ENCODE measurements around the gene THAP12. TPM values are rescaled to one million over a fixed set of nuclear protein-coding genes. Genes with fewer than 3 reads are reported as not detected.

THAP12 gene
- total and polyA plus RNA-seq, 2 of the 13 experiments (the other 11 are each of a cell fraction or from before 2014, with no cell fraction given), result 18.8 to 51.3 TPM

GRCh38 chr11:76397383-76397782 lies 16.5 kb upstream of the THAP12 start (continued):
- no peak for TF ChIP-seq HOMEZ (CRISPR knock-in tag; IDR thresholded peaks at IDR 0.05; ENCODE audit: low read depth)
- TF ChIP-seq CERS6 (CRISPR knock-in tag; IDR thresholded peaks at IDR 0.05), result no peak
- TF ChIP-seq RBFOX2 (IDR thresholded peaks at IDR 0.05; ENCODE audit: low read depth, low read length), result no peak

- no TSS peak for BruUV-seq (replicated peaks)
- Histone ChIP-seq H2AFZ (ENCODE audit: low read length) (no peak overlapping the region), H4K20me1 (ENCODE audit: insufficient read depth, low read length) (no peaks in the 10 kb centered on the region), H3K27me3 (ENCODE audit: control insufficient read depth in 1 of 2, insufficient read depth in 2 of 2, low read length in 2 of 2) (no peaks in the 10 kb centered on the region), H3K9me3 (ENCODE audit: low read length) (no peaks in the 10 kb centered on the region), H3K36me3 (replicated peaks in 1 of 2; ENCODE audit: control insufficient read depth in 1 of 2, insufficient read depth in 2 of 2, low read length in 2 of 2) (no peaks in the 10 kb centered on the region), H3K27ac (ENCODE audit: extremely low read length, insufficient read depth, low read length) (no peak overlapping the region), H3K4me3 (replicated peaks in 1 of 3; ENCODE audit: insufficient read depth in 1 of 3, low read depth in 2 of 3, low read length in 3 of 3) (no peak overlapping the region), H3K9ac (ENCODE audit: insufficient read depth, low read depth, low read length) (no peak overlapping the region), H3K79me2 (ENCODE audit: insufficient read depth, low read length) (no peaks in the 10 kb centered on the region), H3K4me1 (ENCODE audit: insufficient read depth, low read length) (peaks cover 20% of the 10 kb centered on the region), H3K4me2 (ENCODE audit: low read depth, low read length) (no peak overlapping the region)
- in situ Hi-C loops (cut with HindIII; ENCODE audit: extremely low pct_ligation_motif_present, low pct_unique_long_range_greater_than_20kb) (no loop called here), intact Hi-C loops (cut with micrococcal nuclease; ENCODE audit: unreplicated experiment) (no loop called here)
- CTCF ChIA-PET (ENCODE audit: low intra/inter-chr PET ratio, low total read pairs), result no interaction called here
- POLR2A ChIA-PET, result no interaction called here
- TF ChIP-seq MIER3 (CRISPR knock-in tag; IDR thresholded peaks at IDR 0.05; ENCODE audit: borderline replicate concordance), result no peak
- TF ChIP-seq SPEN (CRISPR knock-in tag; IDR thresholded peaks at IDR 0.05; ENCODE audit: low read depth), result no peak
- TF ChIP-seq ZNF10 (CRISPR knock-in tag; IDR thresholded peaks at IDR 0.05; ENCODE audit: borderline replicate concordance, low read depth), result no peak
- no peak for TF ChIP-seq RBAK (CRISPR knock-in tag; IDR thresholded peaks at IDR 0.05)
- no peak for TF ChIP-seq ZNF674 (CRISPR knock-in tag; IDR thresholded peaks at IDR 0.05; ENCODE audit: low read depth)
- TF ChIP-seq PATZ1 (CRISPR knock-in tag; IDR thresholded peaks at IDR 0.05), result no peak
- TF ChIP-seq STAG1 (CRISPR knock-in tag; IDR thresholded peaks at IDR 0.05), result no peak
- TF ChIP-seq REL (CRISPR knock-in tag; conservative IDR thresholded peaks at IDR 0.05), result no peak
- TF ChIP-seq HDAC6 (IDR thresholded peaks at IDR 0.05; ENCODE audit: low read depth, low read length), result no peak
- no peak for TF ChIP-seq MTF1 (CRISPR knock-in tag; IDR thresholded peaks at IDR 0.05)
- no peak for TF ChIP-seq ATF7-NPFF (CRISPR knock-in tag; IDR thresholded peaks at IDR 0.05; ENCODE audit: low read depth)
- no peak for TF ChIP-seq MEIS1 (CRISPR knock-in tag; IDR thresholded peaks at IDR 0.05; ENCODE audit: borderline replicate concordance)
- no peak for TF ChIP-seq ZNF33A (CRISPR knock-in tag; IDR thresholded peaks at IDR 0.05; ENCODE audit: borderline replicate concordance)
- no peak for TF ChIP-seq ZNF282 (IDR thresholded peaks at IDR 0.05; ENCODE audit: partially characterized antibody)
- TF ChIP-seq CREB1 (IDR thresholded peaks at IDR 0.05), result no peak
- TF ChIP-seq CREB1 (CRISPR knock-in tag; IDR thresholded peaks at IDR 0.05), result no peak
- TF ChIP-seq HINFP (CRISPR knock-in tag; IDR thresholded peaks at IDR 0.05; ENCODE audit: low read depth), result no peak
- DNase-seq (ENCODE audit: low spot score), result no peak
- FAIRE-seq, result no peak
- 85% methylated on average over 1 of the region's 1 CpG for WGBS (ENCODE audit: low lambda C conversion rate)
- ATAC-seq, result no peak
Observed at GRCh38 chr11:76395296-76395695, 14.4 kb upstream of the THAP12 start.

All from HepG2 (cell line).